GM23248 (cell line): ENCODE results near the gene TMCC1. TPM values are rescaled to one million over a fixed set of nuclear protein-coding genes. Genes with fewer than 3 reads are reported as not detected.

ENCODE experiments used
- DNase-seq: peaks from one replicate; pipeline ENCODE4 v3.0.0-alpha.2; 2015
- H2AFZ ChIP-seq: fragments of 200-600 bp; sonication (generic); 2 replicates; pipeline ENCODE4 v1.6.1; 2016; ENCODE audit warnings: antibody characterized with exemption
- H3F3A ChIP-seq: fragments of 200-600 bp; sonication (generic); 2 replicates; pipeline ENCODE4 v1.6.1; 2016; ENCODE audit warnings: mild to moderate bottlenecking, antibody characterized with exemption, mixed run types; ENCODE audit not compliant: insufficient read depth
- H3K27ac ChIP-seq: fragments of 200-600 bp; sonication (generic); 2 replicates; pipeline ENCODE4 v1.5.1; 2016; ENCODE audit warnings: mild to moderate bottlenecking
- H3K27me3 ChIP-seq: fragments of 200-600 bp; sonication (generic); replicated peaks from 2 replicates; pipeline ENCODE4 v1.6.1; 2016; ENCODE audit warnings: mild to moderate bottlenecking; ENCODE audit not compliant: insufficient read depth
- H3K36me3 ChIP-seq: fragments of 200-600 bp; sonication (generic); 2 replicates; pipeline ENCODE4 v1.6.1; 2016; ENCODE audit warnings: low read depth, mild to moderate bottlenecking
- H3K4me1 ChIP-seq: fragments of 200-600 bp; sonication (generic); 2 replicates; pipeline ENCODE4 v1.6.1; 2016; ENCODE audit warnings: mild to moderate bottlenecking; ENCODE audit not compliant: insufficient read depth
- H3K4me2 ChIP-seq: fragments of 200-600 bp; sonication (generic); one replicate; pipeline ENCODE4 v1.6.1; 2016; ENCODE audit warnings: mild to moderate bottlenecking; ENCODE audit not compliant: unreplicated experiment
- H3K4me3 ChIP-seq: fragments of 200-600 bp; sonication (generic); 2 replicates; pipeline ENCODE4 v1.5.1; 2016; ENCODE audit warnings: mild to moderate bottlenecking
- H3K79me2 ChIP-seq: fragments of 200-600 bp; sonication (generic); 2 replicates; pipeline ENCODE4 v1.6.1; 2016; ENCODE audit warnings: mild to moderate bottlenecking; ENCODE audit not compliant: insufficient read depth
- H3K9ac ChIP-seq: fragments of 200-600 bp; sonication (generic); 2 replicates; pipeline ENCODE4 v1.6.1; 2016; ENCODE audit warnings: mild to moderate bottlenecking
- H3K9me2 ChIP-seq: fragments of 200-600 bp; sonication (generic); 2 replicates; pipeline ENCODE4 v1.6.1; 2016; ENCODE audit warnings: mixed run types, mild to moderate bottlenecking, moderate library complexity; ENCODE audit not compliant: insufficient read depth
- H3K9me3 ChIP-seq: fragments of 200-600 bp; sonication (generic); one replicate; pipeline ENCODE4 v1.6.1; 2017; ENCODE audit warnings: low read depth
- H4K20me1 ChIP-seq: fragments of 200-600 bp; sonication (generic); 2 replicates; pipeline ENCODE4 v1.6.0; 2016; ENCODE audit not compliant: insufficient read depth
- EZH2 ChIP-seq: fragments of 200-600 bp; sonication (generic); IDR thresholded peaks from 2 replicates; pipeline ENCODE4 v1.6.1; 2018; ENCODE audit warnings: antibody characterized with exemption, mild to moderate bottlenecking; ENCODE audit not compliant: insufficient read depth, poor library complexity, severe bottlenecking
- EZH2phosphoT487 ChIP-seq: fragments of 200-600 bp; sonication (generic); IDR thresholded peaks from 2 replicates; pipeline ENCODE4 v1.6.1; 2018; ENCODE audit warnings: antibody characterized with exemption, moderate library complexity, mild to moderate bottlenecking, low read depth; ENCODE audit not compliant: insufficient read depth
- WGBS, 2 experiments: methylation state at CpG; one replicate each; pipeline ENCODE4 v1.1.6; 2015 to 2017; ENCODE audit warnings: low lambda C conversion rate in 2 of 2, low coverage in 1 of 2; ENCODE audit errors: missing lambda C conversion rate in 2 of 2; 5-methylcytosine and 5-hydroxymethylcytosine counted together
- in situ Hi-C: fragments of 300-500 bp; cut with MboI; formaldehyde crosslinking; loops from 2 replicates; pipeline ENCODE4 v1.15.0; 2020
- polyA plus RNA-seq: library from polyadenylated mRNA; unstranded; fragments of >200 nt; fragmentation: Nextera tagmentation; extraction: Ambion mirVana; gene quantifications from 2 replicates; pipeline ENCODE4 v1.2.1, GENCODE V29; 2016
- total RNA-seq: library from RNA; depleted of rRNA; stranded (reverse); fragments of >200 nt; shearing (Covaris generic); gene quantifications from 2 replicates; pipeline ENCODE4 v1.2.3, GENCODE V29; 2014

The TMCC1 gene
- total and polyA plus RNA-seq, 2 experiments from 2014 or later = 4.0 to 11.1 TPM

- Histone ChIP-seq H4K20me1 (no peaks in the 10 kb centered on the region), H3F3A (peaks cover 30% of the 10 kb centered on the region), H3K9me2 (no peaks in the 10 kb centered on the region), H3K36me3 (no peaks in the 10 kb centered on the region), H2AFZ (no peak overlapping the region), H3K79me2 (peaks cover 78% of the 10 kb centered on the region), H3K27ac (peak overlapping the region; percentile 83), H3K4me3 (peak overlapping the region; percentile 72), H3K4me2 (peak overlapping the region; percentile 79), H3K4me1 (peaks cover 52% of the 10 kb centered on the region), H3K9ac (peak overlapping the region; percentile 80), H3K9me3 (no peaks in the 10 kb centered on the region), H3K27me3 (no peaks in the 10 kb centered on the region)
- WGBS, 2 experiments = 36 to 43% methylated on average over 15 of the region's 15 CpGs
- in situ Hi-C loops = loop anchor here (10.0 kb wide), 1 partner anchor 108 kb away; no protein-coding TSS in a partner anchor
- DNase-seq = peak; percentile 96
- no peak for TF ChIP-seq EZH2
- no peak for TF ChIP-seq EZH2phosphoT487
Measured at GRCh38 chr3:129602730-129603560, 290.6 kb downstream of the TMCC1 start.

- TF ChIP-seq EZH2 (no peak), EZH2phosphoT487 (no peak)
- peaks cover 84% of the 10 kb centered on the region for H3K79me2 ChIP-seq
- H4K20me1 ChIP-seq = no peaks in the 10 kb centered on the region
- no peak overlapping the region for H3K4me3 ChIP-seq
- no peaks in the 10 kb centered on the region for H3K9me2 ChIP-seq
- peak overlapping the region; percentile 80; the same call in 1 of the 2 replicates for H3K9ac ChIP-seq
- H3K36me3 ChIP-seq = no peaks in the 10 kb centered on the region
- in situ Hi-C loops = loop anchor here (10.0 kb wide), 1 partner anchor 108 kb away; no protein-coding TSS in a partner anchor
- H3K4me2 ChIP-seq = no peak overlapping the region
- H3K27me3 ChIP-seq = no peaks in the 10 kb centered on the region
- H2AFZ ChIP-seq = no peak overlapping the region
- DNase-seq = no peak
- 0 out of 2 replicates have a peak overlapping the region, but pooled peaks have one; percentile 83 for H3K27ac ChIP-seq
- peaks cover 30% of the 10 kb centered on the region for H3F3A ChIP-seq
- H3K4me1 ChIP-seq = peaks cover 52% of the 10 kb centered on the region
- 78 to 79% methylated on average over 10 to 11 of the region's 11 CpGs for WGBS, 2 experiments
- no peaks in the 10 kb centered on the region for H3K9me3 ChIP-seq
Measured at GRCh38 chr3:129602309-129602708, 291.2 kb downstream of the TMCC1 start.

DNA sequence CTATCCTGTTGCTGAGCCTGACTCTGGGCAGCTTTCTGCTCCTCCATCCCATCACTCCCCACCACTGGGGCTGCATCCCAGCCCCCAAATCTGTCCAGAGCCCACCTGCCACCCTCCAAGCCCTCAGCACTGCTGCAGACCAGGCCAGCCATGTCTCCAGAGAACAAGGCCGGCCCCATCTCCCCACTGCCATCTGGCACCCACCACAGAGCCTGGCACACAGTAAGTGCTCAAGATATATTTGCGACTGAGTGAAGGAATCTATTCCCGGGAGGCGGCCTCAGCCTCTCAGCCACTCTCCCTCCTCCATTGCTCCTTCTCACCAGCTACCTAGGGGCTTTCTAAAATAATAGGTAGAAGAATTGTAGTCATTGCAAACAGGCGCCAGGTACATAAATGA, 291.8 kb downstream of the TMCC1 start:
- Histone ChIP-seq H2AFZ (no peak overlapping the region), H3K4me3 (no peak overlapping the region), H3F3A (peaks cover 33% of the 10 kb centered on the region), H3K4me2 (no peak overlapping the region), H3K9ac (no peak overlapping the region), H4K20me1 (no peaks in the 10 kb centered on the region), H3K79me2 (peaks cover 86% of the 10 kb centered on the region), H3K9me3 (no peaks in the 10 kb centered on the region), H3K4me1 (peaks cover 56% of the 10 kb centered on the region), H3K27ac (no peak overlapping the region), H3K36me3 (no peaks in the 10 kb centered on the region), H3K27me3 (no peaks in the 10 kb centered on the region), H3K9me2 (no peaks in the 10 kb centered on the region)
- no peak for DNase-seq
- TF ChIP-seq EZH2phosphoT487 (no peak), EZH2 (no peak)
- WGBS, 2 experiments = 57 to 59% methylated on average over 5 of the region's 5 CpGs
- in situ Hi-C loops = loop anchor here (10.0 kb wide), 1 partner anchor 107 kb away; no protein-coding TSS in a partner anchor

DNA sequence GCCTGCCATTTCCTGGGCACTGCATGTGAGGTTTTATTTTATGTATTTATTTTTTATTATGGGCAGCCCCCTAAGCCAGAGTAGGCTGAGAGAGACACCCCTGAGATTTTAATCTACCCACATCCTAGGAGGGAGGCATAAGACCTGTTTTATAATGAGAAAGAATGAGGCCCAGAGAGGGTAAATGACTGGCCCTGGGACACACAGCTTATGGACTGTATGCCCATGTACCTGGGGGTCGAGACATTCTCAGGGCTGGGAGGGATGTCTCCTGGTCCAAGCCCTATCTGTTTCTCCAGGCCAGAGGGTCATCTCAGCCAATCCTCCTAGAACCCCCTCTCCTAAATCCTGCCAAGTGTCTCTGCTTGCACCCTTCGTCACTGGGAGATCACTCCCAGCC, 293.2 kb downstream of the TMCC1 start:
- peak overlapping the region; percentile 93; the same call in 1 of the 2 replicates for H3K27ac ChIP-seq
- H2AFZ ChIP-seq = no peak overlapping the region
- no peak for TF ChIP-seq EZH2
- in situ Hi-C loops = loop anchor here (10.0 kb wide), 1 partner anchor 106 kb away; no protein-coding TSS in a partner anchor
- no peaks in the 10 kb centered on the region for H3K27me3 ChIP-seq
- no peaks in the 10 kb centered on the region for H3K9me3 ChIP-seq
- 95 to 100% methylated on average over 2 of the region's 2 CpGs for WGBS, 2 experiments
- no peak for DNase-seq
- H3K79me2 ChIP-seq = peaks cover 86% of the 10 kb centered on the region
- H3K9me2 ChIP-seq = no peaks in the 10 kb centered on the region
- H3K4me1 ChIP-seq = peaks cover 69% of the 10 kb centered on the region
- no peak overlapping the region for H3K9ac ChIP-seq
- H3F3A ChIP-seq = peaks cover 39% of the 10 kb centered on the region
- no peak overlapping the region for H3K4me3 ChIP-seq
- no peaks in the 10 kb centered on the region for H3K36me3 ChIP-seq
- H4K20me1 ChIP-seq = no peaks in the 10 kb centered on the region
- H3K4me2 ChIP-seq = no peak overlapping the region
